Smooth muscle cell (in vitro differentiated cells): ENCODE results near the gene KSR2. TPM values are rescaled to one million over a fixed set of nuclear protein-coding genes. Genes with fewer than 3 reads are reported as not detected.
"Not testable (repeated sequence)": the region's sequence is repeated elsewhere in the genome, so short reads cannot be mapped to it uniquely, and the experiment has no call there.

Experiments
- DNase-seq: peaks from one replicate; lab custom pipeline; 2025; ENCODE audit not compliant: unreplicated experiment; lab: John Stamatoyannopoulos, UW
- H2AFZ ChIP-seq: fragments of 200-600 bp; sonication (generic); 2 replicates; pipeline ENCODE4 v1.6.0; 2016; ENCODE audit warnings: antibody characterized with exemption, low read depth, mild to moderate bottlenecking
- H3F3A ChIP-seq: fragments of 200-600 bp; sonication (generic); 2 replicates; pipeline ENCODE4 v1.6.0; 2017; ENCODE audit warnings: antibody characterized with exemption, low read depth
- H3K27ac ChIP-seq: fragments of 200-600 bp; sonication (generic); 2 replicates; pipeline ENCODE4 v1.5.1; 2016; ENCODE audit warnings: low read depth, mild to moderate bottlenecking
- H3K27me3 ChIP-seq: fragments of 200-600 bp; sonication (generic); 2 replicates; pipeline ENCODE4 v1.6.1; 2016; ENCODE audit warnings: low read depth, mild to moderate bottlenecking
- H3K36me3 ChIP-seq: fragments of 200-600 bp; sonication (generic); 2 replicates; pipeline ENCODE4 v1.5.1; 2016; ENCODE audit warnings: low read depth
- H3K4me1 ChIP-seq: fragments of 200-600 bp; sonication (generic); 2 replicates; pipeline ENCODE4 v1.5.1; 2016; ENCODE audit warnings: low read depth
- H3K4me2 ChIP-seq: fragments of 200-600 bp; sonication (generic); 2 replicates; pipeline ENCODE4 v1.6.0; 2016; ENCODE audit warnings: mild to moderate bottlenecking
- H3K4me3 ChIP-seq: fragments of 200-600 bp; sonication (generic); 2 replicates; pipeline ENCODE4 v1.5.1; 2016; ENCODE audit warnings: mild to moderate bottlenecking
- H3K79me2 ChIP-seq: fragments of 200-600 bp; sonication (generic); 2 replicates; pipeline ENCODE4 v1.6.0; 2016; ENCODE audit warnings: low read depth, mild to moderate bottlenecking
- H3K9ac ChIP-seq: fragments of 200-600 bp; sonication (generic); 2 replicates; pipeline ENCODE4 v1.6.0; 2016; ENCODE audit warnings: low read depth
- H3K9me3 ChIP-seq: fragments of 200-600 bp; sonication (generic); replicated peaks from 2 replicates; pipeline ENCODE4 v1.5.1; 2016; ENCODE audit warnings: low read depth
- H4K20me1 ChIP-seq: fragments of 200-600 bp; sonication (generic); 2 replicates; pipeline ENCODE4 v1.6.0; 2016; ENCODE audit warnings: low read depth
- CTCF ChIP-seq: fragments of 200-600 bp; sonication (generic); IDR thresholded peaks from 2 replicates; pipeline ENCODE4 v1.5.1; 2017; ENCODE audit warnings: borderline replicate concordance, mild to moderate bottlenecking, antibody characterized with exemption; ENCODE audit not compliant: insufficient read depth, poor library complexity, severe bottlenecking
- WGBS: methylation state at CpG from one replicate; pipeline ENCODE4 v1.1.7; 2016; ENCODE audit warnings: low lambda C conversion rate; 5-methylcytosine and 5-hydroxymethylcytosine counted together
- polyA plus RNA-seq: library from polyadenylated mRNA; unstranded; fragments of >200 nt; fragmentation: Nextera tagmentation; extraction: Ambion mirVana; gene quantifications from 2 replicates; pipeline ENCODE4 v1.2.1, GENCODE V29; 2016
- total RNA-seq: library from RNA; depleted of rRNA; stranded (reverse); fragments of >200 nt; gene quantifications from 2 replicates; pipeline ENCODE4 v1.2.3, GENCODE V29; 2014

The KSR2 gene
- total and polyA plus RNA-seq, 2 experiments from 2014 or later: 0.04 TPM; not detected in 1

GRCh38 chr12:118011377-118011776, 42.6 kb upstream of the KSR2 start:
- H3K4me3 ChIP-seq: no peak overlapping the region
- H3K9ac ChIP-seq: no peak overlapping the region
- WGBS: 97% methylated on average over 3 of the region's 3 CpGs
- no peaks in the 10 kb centered on the region for H4K20me1 ChIP-seq
- H3F3A ChIP-seq: no peaks in the 10 kb centered on the region
- H3K27me3 ChIP-seq: no peaks in the 10 kb centered on the region
- H3K79me2 ChIP-seq: no peaks in the 10 kb centered on the region
- no peak for DNase-seq
- H3K4me1 ChIP-seq: peaks cover 4% of the 10 kb centered on the region
- no peak overlapping the region for H2AFZ ChIP-seq
- no peaks in the 10 kb centered on the region for H3K36me3 ChIP-seq
- H3K27ac ChIP-seq: no peak overlapping the region
- no peaks in the 10 kb centered on the region for H3K9me3 ChIP-seq
- H3K4me2 ChIP-seq: no peak overlapping the region
- no peak for TF ChIP-seq CTCF

- no peak for DNase-seq
- Histone ChIP-seq H3K36me3 (no peaks in the 10 kb centered on the region), H3K4me1 (peaks cover under 1% of the 10 kb centered on the region), H4K20me1 (no peaks in the 10 kb centered on the region), H3K4me3 (no peak overlapping the region), H2AFZ (no peak overlapping the region), H3F3A (no peaks in the 10 kb centered on the region), H3K27ac (no peak overlapping the region), H3K4me2 (no peak overlapping the region), H3K9ac (no peak overlapping the region), H3K79me2 (no peaks in the 10 kb centered on the region), H3K27me3 (no peaks in the 10 kb centered on the region), H3K9me3 (no peaks in the 10 kb centered on the region)
- 96% methylated on average over 3 of the region's 3 CpGs for WGBS
- TF ChIP-seq CTCF: no peak
Measured at GRCh38 chr12:118010903-118011302, 42.1 kb upstream of the KSR2 start.

- 84% methylated on average over 2 of the region's 2 CpGs for WGBS
- not testable (repeated sequence) for H3K36me3 ChIP-seq, H4K20me1 ChIP-seq, H3K4me2 ChIP-seq, H3K4me3 ChIP-seq, H3K27me3 ChIP-seq, H3K27ac ChIP-seq, H3K79me2 ChIP-seq, DNase-seq, H3K4me1 ChIP-seq, H3K9me3 ChIP-seq, H3F3A ChIP-seq, H2AFZ ChIP-seq, H3K9ac ChIP-seq
Measured at GRCh38 chr12:117999806-118000205, 31.0 kb upstream of the KSR2 start.

GRCh38 chr12:117998719-117999118, 29.9 kb upstream of the KSR2 start:
- Histone ChIP-seq H3K9ac (no peak overlapping the region), H3K4me2 (no peak overlapping the region), H3K36me3 (no peaks in the 10 kb centered on the region), H3F3A (no peaks in the 10 kb centered on the region), H3K9me3 (no peaks in the 10 kb centered on the region), H3K79me2 (no peaks in the 10 kb centered on the region), H3K27me3 (no peaks in the 10 kb centered on the region), H3K27ac (no peak overlapping the region), H3K4me1 (no peaks in the 10 kb centered on the region), H3K4me3 (no peak overlapping the region), H4K20me1 (no peaks in the 10 kb centered on the region), H2AFZ (no peak overlapping the region)
- WGBS: 96% methylated on average over 2 of the region's 2 CpGs
- TF ChIP-seq CTCF: no peak
- DNase-seq: no peak
